Measurements from ENCODE around the gene ATP1B1. TPM values are rescaled to one million over a fixed set of nuclear protein-coding genes. Genes with fewer than 3 reads are reported as not detected.

ATP1B1 gene
- total and polyA plus RNA-seq, 2 of the 13 experiments (the other 11 are each of a cell fraction or from before 2014, with no cell fraction given), result 134 to 135 TPM

- TF ChIP-seq FOXP1 (IDR thresholded peaks at IDR 0.05), result no peak
- TF ChIP-seq FOXP1 (CRISPR knock-in tag; IDR thresholded peaks at IDR 0.05), result no peak
These were observed 36.9 kb downstream of the ATP1B1 start (continued) for GRCh38 chr1:169143346-169143745.

- H3K9me3 ChIP-seq (ENCODE audit: low read length), result no peaks in the 10 kb centered on the region
- no peaks in the 10 kb centered on the region for H3K79me2 ChIP-seq (ENCODE audit: insufficient read depth, low read length)
- intact Hi-C loops (cut with micrococcal nuclease; ENCODE audit: unreplicated experiment), result no loop called here
- no peak overlapping the region for H3K4me3 ChIP-seq (replicated peaks in 1 of 3; ENCODE audit: insufficient read depth in 1 of 3, low read depth in 2 of 3, low read length in 3 of 3)
- no peak overlapping the region for H3K9ac ChIP-seq (ENCODE audit: insufficient read depth, low read depth, low read length)
- FAIRE-seq (no peak), ATAC-seq (no peak), DNase-seq (ENCODE audit: low spot score) (no peak)
- H4K20me1 ChIP-seq (ENCODE audit: insufficient read depth, low read length), result no peaks in the 10 kb centered on the region
- H3K27me3 ChIP-seq (ENCODE audit: control insufficient read depth in 1 of 2, insufficient read depth in 2 of 2, low read length in 2 of 2), result no peaks in the 10 kb centered on the region
- POLR2A ChIA-PET, result interaction anchor here (0.9 to 3.9 kb wide), 3 partner anchors 28 to 38 kb away, joined by 3 to 16 read pairs (median 3); no protein-coding TSS in a partner anchor
- no TSS peak for BruUV-seq (replicated peaks)
- H3K4me1 ChIP-seq (ENCODE audit: insufficient read depth, low read length), result peaks cover 83% of the 10 kb centered on the region
- in situ Hi-C loops (cut with HindIII; ENCODE audit: extremely low pct_ligation_motif_present, low pct_unique_long_range_greater_than_20kb), result no loop called here
- no peaks in the 10 kb centered on the region for H3K36me3 ChIP-seq (replicated peaks in 1 of 2; ENCODE audit: control insufficient read depth in 1 of 2, insufficient read depth in 2 of 2, low read length in 2 of 2)
- CTCF ChIA-PET (ENCODE audit: low intra/inter-chr PET ratio, low total read pairs), result no interaction called here
- H3K4me2 ChIP-seq (ENCODE audit: low read depth, low read length), result no peak overlapping the region; the same call in 1 of the 2 replicates
- TF ChIP-seq ZBTB39 (CRISPR knock-in tag; IDR thresholded peaks at IDR 0.05) (no peak), ZNF121 (CRISPR knock-in tag; IDR thresholded peaks at IDR 0.05) (peak; percentile 94), SRSF4 (IDR thresholded peaks at IDR 0.05; ENCODE audit: low read depth, low read length, poor library complexity, severe bottlenecking) (no peak), WIZ (CRISPR knock-in tag; IDR thresholded peaks at IDR 0.05) (no peak)
- no peak overlapping the region for H2AFZ ChIP-seq (ENCODE audit: low read length)
- peak overlapping the region; percentile 95 for H3K27ac ChIP-seq (ENCODE audit: extremely low read length, insufficient read depth, low read length)
These were observed 37.5 kb downstream of the ATP1B1 start for GRCh38 chr1:169143984-169144383.
